Activated CD4-positive, CD25-positive, alpha-beta regulatory T cell treated with anti-CD3 and anti-CD28 coated beads, Interleukin-2, amount 50 U/mL, for 24 hours (primary cell): ENCODE results near the gene MARK4.
A peak's percentile ranks its signal among the peaks of the same experiment; 100 is the strongest.

Experiments used
- ATAC-seq, 2 donors: fragments of 150-1000 bp; cut with Tn5 transposase; one replicate each; pipeline ENCODE4 v1.10.0; 2021; ENCODE audit warnings: mild to moderate bottlenecking in 1 of 2, moderate library complexity in 1 of 2

Gene MARK4

GRCh38 chr19:45275370-45275971 lies 24.4 kb downstream of the MARK4 start:
- ATAC-seq = no peak

- no peak for ATAC-seq
Measured at GRCh38 chr19:45276284-45276687, 25.2 kb downstream of the MARK4 start.

DNA sequence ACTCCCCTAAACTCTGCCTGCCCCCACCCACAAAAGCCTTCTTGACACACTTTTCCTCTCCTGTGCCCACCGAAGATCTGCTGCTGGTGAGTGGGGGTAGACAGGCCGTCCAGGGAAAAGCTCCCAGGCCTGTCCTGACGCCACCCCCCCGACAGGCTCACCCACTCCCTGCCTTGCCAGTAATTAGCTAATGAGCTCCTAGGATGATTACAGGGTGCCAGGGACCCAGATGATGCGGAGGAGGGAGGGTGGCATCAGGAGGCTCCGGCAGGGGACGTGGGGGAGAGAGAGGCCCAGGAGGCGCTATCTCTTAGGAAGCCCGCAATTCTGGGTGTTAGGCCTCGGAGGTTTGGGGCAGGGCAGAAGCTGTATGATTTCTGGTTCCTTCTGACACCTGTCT lies 27.0 kb downstream of the MARK4 start:
- no peak for ATAC-seq

GRCh38 chr19:45279587-45280192 lies 28.6 kb downstream of the MARK4 start:
- ATAC-seq = no peak

DNA sequence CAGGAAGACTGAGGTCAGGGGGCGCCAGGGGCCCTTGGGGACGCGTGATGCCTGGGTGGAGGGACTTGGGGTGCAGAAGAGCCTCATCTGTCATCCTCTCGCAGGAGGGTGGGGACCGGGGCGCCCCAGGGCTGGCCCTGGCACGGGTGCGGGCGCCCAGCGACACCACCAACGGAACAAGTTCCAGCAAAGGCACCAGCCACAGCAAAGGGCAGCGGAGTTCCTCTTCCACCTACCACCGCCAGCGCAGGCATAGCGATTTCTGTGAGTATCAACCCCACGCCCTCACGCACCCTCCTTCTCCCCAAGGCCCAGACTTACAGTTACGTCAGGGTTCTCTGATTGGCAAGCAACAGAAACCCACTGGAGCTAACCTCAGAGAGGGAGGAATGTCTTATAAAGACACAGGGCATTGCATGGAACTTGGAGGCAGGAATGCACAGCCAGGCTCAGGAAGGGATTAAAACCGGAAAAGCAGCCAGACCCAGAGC lies 29.4 kb downstream of the MARK4 start:
- ATAC-seq = no peak

- no peak for ATAC-seq
Measured at GRCh38 chr19:45283443-45284033, 32.5 kb downstream of the MARK4 start.

DNA sequence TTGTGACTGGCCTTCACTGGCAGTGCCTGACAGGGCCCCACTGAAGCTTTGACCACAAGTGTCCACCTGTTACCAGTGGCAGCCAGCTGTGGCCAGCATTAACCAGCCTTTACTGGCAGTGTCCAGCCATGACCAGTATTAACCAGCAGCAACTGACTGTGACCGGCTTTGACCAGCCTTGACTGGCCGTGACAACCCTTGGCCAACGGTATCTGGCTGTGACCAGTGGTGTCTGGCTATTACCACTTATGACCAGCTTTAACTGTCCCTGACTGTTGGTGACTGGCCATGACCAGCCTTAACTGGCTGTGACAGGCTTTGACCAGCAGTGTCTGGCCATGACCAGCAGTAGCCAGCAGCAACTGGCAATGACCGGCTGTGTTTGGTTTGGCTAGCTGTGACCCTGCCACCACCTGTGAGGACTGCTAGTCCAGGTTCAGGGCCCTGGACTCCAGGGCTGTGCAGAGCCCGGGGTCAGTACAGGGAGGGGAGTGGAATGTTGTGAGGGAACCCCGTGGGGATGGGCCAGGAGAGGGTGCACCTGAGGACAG lies 39.4 kb downstream of the MARK4 start:
- no peak for ATAC-seq

DNA sequence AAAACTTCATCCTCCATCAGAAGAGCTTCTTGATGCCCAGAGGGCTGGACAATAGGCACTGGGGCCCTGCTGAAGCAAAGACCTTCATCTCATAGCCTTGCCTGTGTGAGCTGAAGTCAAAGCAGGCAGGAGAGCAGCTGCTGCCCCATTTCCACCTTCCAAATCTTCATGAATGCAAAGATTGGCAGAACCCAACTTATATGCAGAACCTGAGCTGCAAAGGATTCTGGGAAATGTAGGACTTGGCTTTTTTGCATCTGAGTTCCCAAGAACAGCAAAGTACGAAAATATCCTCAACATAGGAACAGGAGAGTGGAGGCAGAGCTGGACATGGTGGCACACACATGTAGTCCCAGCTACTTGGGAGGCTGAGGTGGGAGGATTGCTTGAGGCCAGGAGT lies 40.8 kb downstream of the MARK4 start:
- no peak for ATAC-seq

- peak in 1 of 2 donors; percentile 51 for ATAC-seq
Measured at GRCh38 chr19:45293682-45294081, 42.6 kb downstream of the MARK4 start.

DNA sequence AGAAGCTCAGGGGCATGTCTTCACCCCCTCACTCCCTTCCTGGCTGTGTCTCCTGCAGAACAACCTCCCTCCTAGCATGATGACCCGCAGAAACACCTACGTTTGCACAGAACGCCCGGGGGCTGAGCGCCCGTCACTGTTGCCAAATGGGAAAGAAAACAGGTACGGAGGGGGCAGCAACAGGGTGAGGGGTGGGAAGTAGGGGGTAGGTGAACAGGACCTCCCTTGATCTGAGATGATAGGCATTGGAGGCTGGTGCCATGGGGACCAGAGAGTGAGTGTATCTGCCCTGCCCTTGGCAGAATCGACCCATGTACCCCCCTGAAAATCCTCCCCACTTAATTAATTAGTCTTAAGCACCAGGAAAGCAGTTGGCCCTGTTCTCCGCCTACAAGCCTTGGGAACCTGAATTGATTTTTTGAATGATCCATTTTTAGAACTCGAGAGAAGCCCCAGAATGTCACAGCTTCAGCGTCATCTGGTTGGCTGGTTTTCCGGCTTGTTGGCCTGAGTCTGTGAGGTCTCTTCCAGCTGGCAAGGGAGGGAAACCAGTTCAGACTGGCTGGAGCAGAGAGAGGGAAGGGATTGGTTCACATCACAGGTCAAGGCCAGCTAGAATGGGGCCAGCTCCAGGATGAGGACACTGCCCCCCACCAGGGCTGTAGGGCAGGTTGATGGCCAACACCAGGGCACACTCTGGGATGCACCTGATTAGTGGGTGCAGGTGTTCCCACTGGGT lies 43.4 kb downstream of the MARK4 start:
- no peak for ATAC-seq

- no peak for ATAC-seq
Measured at GRCh38 chr19:45295873-45296272, 44.8 kb downstream of the MARK4 start.

DNA sequence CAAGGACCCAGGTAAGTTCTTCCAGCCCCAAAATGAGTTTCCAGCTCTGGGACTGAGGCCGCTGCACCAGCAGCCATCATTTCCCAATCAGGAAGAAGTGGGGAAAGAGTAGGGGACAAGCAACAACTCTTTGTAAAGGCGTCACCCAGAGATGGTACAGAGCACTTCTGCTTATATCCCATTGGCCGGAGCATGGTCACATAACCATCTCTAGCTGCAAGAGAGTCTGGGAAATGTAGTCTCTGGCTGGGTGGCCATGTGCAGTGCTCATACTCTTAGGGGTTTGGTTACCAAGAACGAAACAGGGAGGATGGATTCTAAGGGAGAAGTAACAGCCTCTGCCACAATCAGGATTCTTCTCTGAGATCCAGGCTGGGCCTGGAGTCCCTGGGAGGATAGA lies 45.3 kb downstream of the MARK4 start:
- ATAC-seq = no peak

DNA sequence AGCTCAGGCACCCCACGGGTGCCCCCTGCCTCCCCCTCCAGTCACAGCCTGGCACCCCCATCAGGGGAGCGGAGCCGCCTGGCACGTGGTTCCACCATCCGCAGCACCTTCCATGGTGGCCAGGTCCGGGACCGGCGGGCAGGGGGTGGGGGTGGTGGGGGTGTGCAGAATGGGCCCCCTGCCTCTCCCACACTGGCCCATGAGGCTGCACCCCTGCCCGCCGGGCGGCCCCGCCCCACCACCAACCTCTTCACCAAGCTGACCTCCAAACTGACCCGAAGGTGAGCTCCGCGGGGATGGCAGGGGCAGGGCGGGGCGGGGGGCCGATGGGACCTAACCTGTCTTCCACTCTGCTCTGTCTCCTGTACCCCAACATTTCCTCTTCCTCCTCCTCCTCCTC lies 46.6 kb downstream of the MARK4 start:
- no peak for ATAC-seq

DNA sequence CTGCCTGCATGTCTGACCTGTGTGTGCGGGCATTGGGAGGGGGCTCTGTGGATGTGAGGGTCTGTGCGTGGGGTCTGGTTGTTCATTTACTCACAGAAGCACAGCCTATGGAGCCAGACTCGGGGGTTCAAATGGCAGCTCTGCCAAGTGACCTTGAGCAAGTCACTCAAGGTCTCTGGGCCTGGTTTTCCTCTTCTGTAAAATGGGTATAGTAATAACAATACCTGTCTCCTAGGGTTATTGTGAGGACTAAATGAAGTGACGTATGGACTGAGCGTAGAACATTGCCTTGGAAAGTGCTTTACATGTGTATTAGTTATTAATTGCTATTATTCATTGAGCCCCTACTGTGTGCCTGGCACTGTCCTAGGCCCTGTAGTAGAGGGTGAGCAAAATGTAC lies 47.2 kb downstream of the MARK4 start:
- ATAC-seq = no peak

- ATAC-seq = no peak
Measured at GRCh38 chr19:45299719-45300118, 48.6 kb downstream of the MARK4 start.

DNA sequence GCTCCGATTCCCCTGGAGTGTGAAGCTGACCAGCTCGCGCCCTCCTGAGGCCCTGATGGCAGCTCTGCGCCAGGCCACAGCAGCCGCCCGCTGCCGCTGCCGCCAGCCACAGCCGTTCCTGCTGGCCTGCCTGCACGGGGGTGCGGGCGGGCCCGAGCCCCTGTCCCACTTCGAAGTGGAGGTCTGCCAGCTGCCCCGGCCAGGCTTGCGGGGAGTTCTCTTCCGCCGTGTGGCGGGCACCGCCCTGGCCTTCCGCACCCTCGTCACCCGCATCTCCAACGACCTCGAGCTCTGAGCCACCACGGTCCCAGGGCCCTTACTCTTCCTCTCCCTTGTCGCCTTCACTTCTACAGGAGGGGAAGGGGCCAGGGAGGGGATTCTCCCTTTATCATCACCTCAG lies 51.3 kb downstream of the MARK4 start:
- ATAC-seq = no peak

- ATAC-seq = no peak
Measured at GRCh38 chr19:45303269-45304060, 52.4 kb downstream of the MARK4 start.

DNA sequence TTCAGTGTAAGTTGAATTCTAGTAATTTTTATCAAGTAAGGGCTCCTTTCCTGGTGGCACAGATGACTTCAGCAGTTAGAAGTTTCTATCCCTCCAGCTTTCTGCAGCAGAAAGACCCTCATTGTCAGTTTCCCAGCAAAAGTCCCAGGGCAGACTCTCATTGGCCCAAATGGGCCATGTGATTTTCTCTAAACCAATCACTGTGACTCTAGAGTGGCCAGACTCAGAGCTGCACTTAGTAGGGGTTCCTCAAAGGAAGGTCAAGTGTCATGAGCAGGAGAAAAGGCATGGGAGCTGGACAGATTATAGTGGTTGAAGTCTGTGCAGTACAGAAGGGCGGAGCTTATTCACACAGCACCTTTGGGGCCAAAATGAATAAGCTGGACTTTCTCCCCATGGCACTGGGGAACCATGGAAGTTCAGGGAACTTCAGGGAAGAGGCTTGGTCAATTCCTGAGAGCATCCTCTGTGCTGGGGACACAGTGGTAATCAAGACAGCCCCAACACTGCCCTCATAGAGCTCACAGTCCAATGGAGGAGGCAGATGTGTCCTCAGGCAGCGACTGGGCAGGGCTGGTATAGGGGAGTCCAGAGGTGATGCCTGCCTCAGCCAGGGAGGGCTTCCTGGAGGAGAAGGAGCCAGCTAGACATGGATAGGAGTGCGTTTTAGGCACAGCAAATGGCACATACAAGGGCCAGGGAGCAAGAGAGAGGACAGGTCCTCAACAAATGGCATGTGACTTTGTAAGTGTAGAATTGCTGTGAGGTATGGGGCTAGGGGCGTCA lies 53.3 kb downstream of the MARK4 start:
- no peak for ATAC-seq

- ATAC-seq = no peak
Measured at GRCh38 chr19:45305007-45305406, 53.9 kb downstream of the MARK4 start.

GRCh38 chr19:45305421-45305820 lies 54.4 kb downstream of the MARK4 start:
- ATAC-seq = no peak

DNA sequence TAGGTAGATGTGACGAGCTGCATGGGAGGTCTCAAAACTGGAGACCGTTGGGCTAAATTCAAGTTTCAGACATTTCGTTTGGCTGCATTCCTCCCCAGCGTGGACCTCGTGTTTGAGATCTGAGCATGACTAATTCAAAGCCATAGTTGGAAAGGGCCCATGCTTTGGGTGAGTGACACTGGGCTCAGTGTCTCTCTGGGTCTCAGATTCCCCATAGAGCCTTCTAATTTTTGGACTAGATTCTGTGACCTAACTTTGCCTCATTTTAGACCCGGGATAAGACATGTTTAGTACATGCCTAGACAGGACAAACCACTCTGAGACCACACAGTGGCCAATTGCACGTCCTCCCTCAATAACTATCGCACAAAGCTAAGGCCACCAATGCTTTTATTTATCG lies 55.0 kb downstream of the MARK4 start:
- ATAC-seq = no peak

DNA sequence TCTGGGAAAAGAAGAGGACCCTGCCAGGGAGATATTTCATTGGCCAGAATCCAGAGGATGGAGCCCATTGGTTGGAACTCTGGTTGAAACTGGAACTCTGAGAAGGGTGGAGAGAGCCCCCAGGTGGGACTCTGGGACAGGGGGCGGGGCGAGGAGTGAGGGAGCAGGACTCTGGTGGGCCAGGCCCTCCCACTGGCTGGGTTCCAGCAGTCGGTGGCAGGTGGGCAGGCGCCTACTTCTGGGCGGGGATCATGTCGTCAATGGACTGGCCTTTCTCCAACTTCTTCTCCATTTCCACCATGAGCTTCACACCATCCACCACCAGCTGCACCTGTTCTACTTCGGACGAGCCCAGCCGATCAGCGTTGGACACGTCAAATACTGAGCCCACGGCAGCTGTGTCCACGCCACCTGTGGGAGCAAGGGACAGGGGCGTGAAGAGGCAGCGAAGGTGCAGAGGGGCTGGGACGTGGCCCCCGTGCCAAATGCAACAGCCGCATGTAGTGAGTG lies 55.5 kb downstream of the MARK4 start:
- no peak for ATAC-seq
